ENCODE results near the gene C3. TPM values are rescaled to one million over a fixed set of nuclear protein-coding genes. Genes with fewer than 3 reads are reported as not detected.

Gene C3
- total and polyA plus RNA-seq, 2 of the 13 experiments (the other 11 are each of a cell fraction or from before 2014, with no cell fraction given) = 1,455 to 6,272 TPM

DNA sequence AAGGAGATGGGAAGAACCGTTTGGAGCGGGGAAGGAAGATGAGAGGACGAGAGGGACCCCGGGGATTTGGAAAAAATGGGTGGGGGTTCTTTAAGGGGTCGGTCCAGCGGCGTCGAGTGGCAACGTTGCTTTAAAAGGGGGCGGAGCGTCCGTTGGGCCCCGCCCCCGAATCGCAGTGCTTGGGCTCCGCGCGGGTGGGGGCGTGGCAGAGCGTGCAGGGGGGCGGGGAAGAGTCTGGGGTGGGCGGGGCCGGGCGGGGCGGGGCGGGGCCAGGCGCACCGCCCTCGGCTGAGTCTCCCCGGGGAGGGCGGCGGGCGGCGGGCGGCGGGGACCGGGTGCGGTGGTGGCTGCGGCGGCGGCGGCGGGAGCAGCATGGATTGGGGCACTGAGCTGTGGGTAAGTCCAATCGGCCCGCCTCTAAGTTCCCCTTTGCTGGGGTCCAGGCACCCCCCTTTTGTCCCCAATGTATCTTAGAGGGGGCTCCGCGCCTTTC is 19.0 kb upstream of the C3 start, which contains the start of gene TRIP10 (continued):
- TF ChIP-seq, protein P1, sequence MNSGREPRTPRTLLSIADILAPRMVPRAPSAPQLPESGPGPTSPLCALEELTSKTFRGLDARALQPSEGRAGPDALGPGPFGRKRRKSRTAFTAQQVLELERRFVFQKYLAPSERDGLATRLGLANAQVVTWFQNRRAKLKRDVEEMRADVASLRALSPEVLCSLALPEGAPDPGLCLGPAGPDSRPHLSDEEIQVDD (CRISPR knock-in tag; IDR thresholded peaks at IDR 0.05; ENCODE audit: borderline replicate concordance) = no peak
- TF ChIP-seq ZNF333 (CRISPR knock-in tag; IDR thresholded peaks at IDR 0.05; ENCODE audit: borderline replicate concordance) (0 out of 2 replicates have a peak, but pooled peaks have one; percentile 7), ZNF597 (CRISPR knock-in tag; IDR thresholded peaks at IDR 0.05) (no peak), DNMT3B (CRISPR knock-in tag; conservative IDR thresholded peaks at IDR 0.05) (no peak), PRMT3 (CRISPR knock-in tag; IDR thresholded peaks at IDR 0.05; ENCODE audit: borderline replicate concordance, low read depth) (no peak), SUZ12 (IDR thresholded peaks at IDR 0.05; ENCODE audit: low read depth, low read length) (no peak), NKX3-1 (CRISPR knock-in tag; IDR thresholded peaks at IDR 0.05) (no peak), ZNF572 (CRISPR knock-in tag; IDR thresholded peaks at IDR 0.05) (no peak), DRAP1 (CRISPR knock-in tag; IDR thresholded peaks at IDR 0.05) (peak; percentile 49; the same call in 1 of the 2 replicates), MEF2D (CRISPR knock-in tag; IDR thresholded peaks at IDR 0.05) (no peak), RBFOX2 (IDR thresholded peaks at IDR 0.05; ENCODE audit: low read depth, low read length) (0 out of 2 replicates have a peak, but pooled peaks have one; percentile 27), DNMT1 (CRISPR knock-in tag; IDR thresholded peaks at IDR 0.05) (no peak), ATF2 (CRISPR knock-in tag; IDR thresholded peaks at IDR 0.05) (no peak), ZNF503 (CRISPR knock-in tag; IDR thresholded peaks at IDR 0.05) (no peak), NRL (CRISPR knock-in tag; IDR thresholded peaks at IDR 0.05; ENCODE audit: borderline replicate concordance) (no peak), ZNF256 (CRISPR knock-in tag; conservative IDR thresholded peaks at IDR 0.05) (no peak), POLR2A (IDR thresholded peaks at IDR 0.05; ENCODE audit: insufficient read depth in 1 of 2, low read depth in 2 of 2, low read length in 2 of 2) (peak in 1 of 2 experiments; percentile 48; a peak in 1 of 4 replicates), KMT2B (CRISPR knock-in tag; IDR thresholded peaks at IDR 0.05) (no peak), ZNF781 (CRISPR knock-in tag; IDR thresholded peaks at IDR 0.05; ENCODE audit: borderline replicate concordance, not compliant biosample characterization) (no peak), EHMT2 (IDR thresholded peaks at IDR 0.05; ENCODE audit: borderline replicate concordance, low read depth, low read length) (no peak), ZNF20 (CRISPR knock-in tag; IDR thresholded peaks at IDR 0.05) (no peak)
- TF ChIP-seq, protein P2, sequence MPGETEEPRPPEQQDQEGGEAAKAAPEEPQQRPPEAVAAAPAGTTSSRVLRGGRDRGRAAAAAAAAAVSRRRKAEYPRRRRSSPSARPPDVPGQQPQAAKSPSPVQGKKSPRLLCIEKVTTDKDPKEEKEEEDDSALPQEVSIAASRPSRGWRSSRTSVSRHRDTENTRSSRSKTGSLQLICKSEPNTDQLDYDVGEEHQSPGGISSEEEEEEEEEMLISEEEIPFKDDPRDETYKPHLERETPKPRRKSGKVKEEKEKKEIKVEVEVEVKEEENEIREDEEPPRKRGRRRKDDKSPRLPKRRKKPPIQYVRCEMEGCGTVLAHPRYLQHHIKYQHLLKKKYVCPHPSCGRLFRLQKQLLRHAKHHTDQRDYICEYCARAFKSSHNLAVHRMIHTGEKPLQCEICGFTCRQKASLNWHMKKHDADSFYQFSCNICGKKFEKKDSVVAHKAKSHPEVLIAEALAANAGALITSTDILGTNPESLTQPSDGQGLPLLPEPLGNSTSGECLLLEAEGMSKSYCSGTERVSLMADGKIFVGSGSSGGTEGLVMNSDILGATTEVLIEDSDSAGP (CRISPR knock-in tag; IDR thresholded peaks at IDR 0.05; ENCODE audit: borderline replicate concordance) = peak; percentile 42
- TF ChIP-seq, protein P3, sequence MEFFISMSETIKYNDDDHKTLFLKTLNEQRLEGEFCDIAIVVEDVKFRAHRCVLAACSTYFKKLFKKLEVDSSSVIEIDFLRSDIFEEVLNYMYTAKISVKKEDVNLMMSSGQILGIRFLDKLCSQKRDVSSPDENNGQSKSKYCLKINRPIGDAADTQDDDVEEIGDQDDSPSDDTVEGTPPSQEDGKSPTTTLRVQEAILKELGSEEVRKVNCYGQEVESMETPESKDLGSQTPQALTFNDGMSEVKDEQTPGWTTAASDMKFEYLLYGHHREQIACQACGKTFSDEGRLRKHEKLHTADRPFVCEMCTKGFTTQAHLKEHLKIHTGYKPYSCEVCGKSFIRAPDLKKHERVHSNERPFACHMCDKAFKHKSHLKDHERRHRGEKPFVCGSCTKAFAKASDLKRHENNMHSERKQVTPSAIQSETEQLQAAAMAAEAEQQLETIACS (CRISPR knock-in tag; IDR thresholded peaks at IDR 0.05) = no peak
